Stimulated activated CD8-positive, alpha-beta memory T cell treated with anti-CD3 and anti-CD28 coated beads, Interleukin-7, amount 100 ng/mL, for 1 hour (primary cell): ENCODE data around the gene MAP3K5.
"Not testable (repeated sequence)": the region's sequence is repeated elsewhere in the genome, so short reads cannot be mapped to it uniquely, and the experiment has no call there.

ENCODE experiments used
- DNase-seq, 2 donors: peaks; one replicate each; pipeline ENCODE4 v3.0.0-alpha.2; 2020; ENCODE audit warnings: low read depth in 2 of 2

The MAP3K5 gene

DNA sequence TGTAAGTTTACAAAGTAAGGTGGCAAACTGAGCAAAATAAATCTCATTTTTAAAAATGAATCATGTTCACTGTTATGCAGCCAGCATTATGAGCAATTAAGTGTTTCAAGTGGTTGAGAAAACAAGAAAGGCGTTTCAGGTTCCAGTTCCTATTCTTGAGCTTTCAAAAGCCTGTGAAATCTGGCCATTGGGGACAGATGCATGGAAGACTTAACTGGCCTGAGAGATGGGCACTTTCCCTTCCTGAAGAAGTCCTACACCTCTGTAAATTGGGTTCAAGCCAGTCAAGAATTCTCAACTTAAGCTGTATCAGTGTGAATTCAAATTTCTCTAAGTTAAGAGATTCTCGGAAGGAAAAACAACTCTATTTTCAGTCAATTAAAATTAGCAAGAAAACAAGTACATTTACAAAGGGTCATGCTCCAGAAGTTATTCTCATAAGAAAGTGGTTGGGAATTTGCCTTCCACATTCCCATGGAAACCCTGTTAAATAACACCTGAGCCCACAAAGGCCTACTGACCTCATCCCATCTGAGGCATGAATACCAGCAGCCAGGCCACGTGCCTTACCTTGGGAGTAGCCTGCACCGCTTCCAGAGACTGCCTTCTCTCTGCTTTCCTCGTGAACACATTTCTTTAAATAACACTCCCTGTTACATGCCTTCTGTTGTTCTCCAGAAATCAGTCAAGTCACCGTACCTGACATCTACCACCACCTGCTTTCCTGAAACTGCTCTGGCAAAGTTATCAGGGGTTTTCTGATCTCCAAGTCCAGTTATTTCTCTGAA is 19.4 kb downstream of the MAP3K5 start:
- no peak for DNase-seq

DNA sequence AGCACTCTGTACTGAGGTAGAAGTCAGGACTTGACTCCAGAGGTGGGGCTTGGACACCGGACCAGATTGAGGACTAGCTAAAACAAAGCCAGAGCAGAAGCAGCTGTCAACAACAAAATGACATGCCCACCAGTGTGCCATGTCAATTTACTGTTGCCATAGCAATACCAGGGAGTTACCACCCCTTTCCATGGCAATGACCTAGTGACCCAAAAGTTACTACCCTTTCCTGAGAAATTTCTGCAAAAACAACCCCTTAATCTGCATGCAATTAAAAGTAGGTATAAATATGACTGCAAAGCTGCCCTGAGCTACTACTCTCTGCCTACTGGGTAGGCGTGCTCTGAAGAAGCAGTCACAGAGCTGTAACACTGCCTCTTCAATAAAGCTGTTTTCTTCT is 21.0 kb downstream of the MAP3K5 start:
- no peak for DNase-seq

DNA sequence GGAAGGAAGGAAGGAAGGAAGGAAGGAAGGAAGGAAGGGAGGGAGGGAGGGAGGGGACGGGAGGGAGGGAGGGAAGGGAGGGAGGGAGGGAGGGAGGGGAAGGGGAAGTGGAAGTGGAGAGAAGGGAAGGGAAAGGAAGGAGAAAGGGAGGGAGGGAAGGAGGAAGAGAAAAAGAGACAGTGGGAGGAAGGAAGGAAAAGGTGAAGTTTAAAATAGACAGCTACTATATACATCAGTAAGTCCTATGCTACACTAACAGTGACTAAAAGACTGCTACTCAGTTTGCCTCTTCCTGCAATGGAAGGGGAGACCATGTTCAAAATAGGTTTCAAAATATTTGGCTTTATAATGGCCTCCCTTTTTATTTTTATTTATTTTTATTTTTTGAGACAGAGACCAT is 22.5 kb downstream of the MAP3K5 start:
- DNase-seq: no peak

DNA sequence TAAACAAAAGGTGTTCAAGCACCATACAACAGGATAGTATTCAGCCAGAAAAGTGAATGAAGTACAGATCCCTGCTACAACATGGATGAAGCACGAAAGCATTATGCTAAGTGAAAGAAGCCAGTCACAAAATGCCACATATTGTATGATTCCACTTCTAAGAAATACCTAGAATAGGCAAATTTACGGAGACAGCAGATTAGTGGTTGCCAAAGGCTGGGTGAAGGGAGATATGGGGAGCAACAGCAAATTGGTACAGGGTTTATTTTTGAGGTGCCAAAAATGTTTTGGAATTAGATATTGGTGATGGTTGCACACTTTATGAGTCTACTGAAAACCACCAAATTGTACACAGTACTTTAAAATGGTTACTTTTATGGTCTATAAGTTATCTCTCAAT is 23.2 kb downstream of the MAP3K5 start:
- no peak for DNase-seq

DNA sequence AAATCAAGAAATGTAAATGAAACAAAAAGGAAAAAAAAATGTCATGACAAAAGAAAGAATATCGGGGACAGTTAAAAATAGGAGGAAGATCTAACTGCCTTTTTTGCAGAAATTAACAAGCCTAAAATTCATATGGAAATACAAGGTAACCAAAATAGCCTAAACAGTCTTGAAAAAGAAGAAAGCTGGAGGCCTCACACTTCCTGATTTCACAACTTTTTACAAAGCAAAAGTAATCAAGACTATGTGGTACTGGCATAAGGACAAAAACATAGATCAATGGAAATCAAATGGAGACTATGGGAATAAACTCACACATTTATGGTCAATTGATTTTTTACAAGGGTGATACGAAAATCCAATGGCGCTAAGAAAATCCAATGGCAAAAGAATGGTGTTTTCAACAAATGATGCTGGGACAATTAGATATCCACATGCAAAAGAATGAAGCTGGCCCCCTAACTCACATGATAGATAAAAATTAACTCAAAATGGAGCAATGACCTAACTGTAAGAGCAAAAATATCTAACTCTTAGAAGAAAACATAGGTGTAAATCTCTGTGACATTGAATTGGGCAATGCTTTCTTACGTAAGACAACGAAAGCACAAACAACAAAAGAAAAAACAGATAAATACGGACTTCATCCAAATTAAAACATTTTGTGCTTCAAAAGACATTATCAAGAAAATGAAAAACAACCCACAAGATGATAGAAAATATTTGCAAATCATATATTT is 24.5 kb downstream of the MAP3K5 start:
- DNase-seq: no peak

DNA sequence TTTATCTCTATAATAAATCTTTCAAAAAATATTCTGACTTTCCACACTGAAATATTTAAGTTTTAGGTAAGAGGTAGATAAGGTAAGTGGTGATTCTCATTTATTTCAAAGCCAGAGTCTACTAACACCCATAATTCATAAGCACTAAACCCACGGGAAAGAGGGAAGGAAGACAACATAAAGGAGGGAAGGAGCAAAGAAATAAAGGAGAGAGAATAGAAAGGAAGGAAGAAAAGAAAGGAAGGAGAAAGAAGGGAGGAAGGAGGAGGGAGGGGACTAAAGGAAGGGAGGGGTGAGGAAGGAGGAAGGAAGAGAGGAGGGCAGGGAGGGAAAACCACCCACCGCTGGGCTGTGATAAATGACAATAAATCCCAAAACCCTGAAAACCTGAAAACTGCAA is 25.2 kb downstream of the MAP3K5 start:
- DNase-seq: no peak

DNA sequence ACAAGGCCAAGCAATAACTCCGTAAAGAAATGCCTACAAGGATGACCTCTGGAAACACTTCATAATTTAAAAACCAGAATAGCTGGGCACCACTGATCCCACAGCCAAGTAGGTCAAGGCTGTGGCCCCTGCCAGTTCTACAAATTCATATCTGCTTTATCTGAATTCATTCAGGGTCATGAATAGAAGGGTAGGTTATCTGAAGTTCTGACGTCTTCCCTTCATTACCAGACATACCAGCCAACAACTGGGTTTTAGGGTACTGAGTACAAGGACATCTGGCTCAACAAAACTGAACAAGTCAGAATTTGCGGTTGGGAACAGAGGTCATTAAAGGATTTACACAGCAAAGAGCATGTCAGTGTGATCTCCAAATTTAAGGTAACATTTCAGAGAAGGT is 26.0 kb downstream of the MAP3K5 start:
- no peak for DNase-seq

DNA sequence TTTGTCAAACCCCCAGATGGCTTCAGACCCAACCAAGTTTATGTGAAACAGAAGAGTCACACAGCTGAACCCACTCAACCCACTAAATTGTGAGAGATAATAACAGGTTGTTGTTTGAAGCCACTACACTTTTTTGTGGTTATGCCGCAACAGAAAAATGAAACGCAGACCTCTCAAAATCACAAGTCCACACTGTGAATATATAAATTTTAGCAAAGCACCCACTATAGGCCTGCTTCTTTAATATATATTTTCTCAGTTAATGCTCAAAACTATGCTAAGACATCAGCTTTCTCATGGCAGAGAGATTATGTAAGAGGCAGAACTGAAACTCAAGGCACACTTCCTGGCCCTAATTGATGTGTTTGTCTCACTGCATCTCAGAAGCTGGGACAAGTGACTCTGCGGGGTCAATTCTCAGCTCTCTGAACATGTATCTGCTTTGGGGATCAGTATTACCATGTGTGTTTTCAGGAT is 27.7 kb downstream of the MAP3K5 start:
- DNase-seq: no peak

DNA sequence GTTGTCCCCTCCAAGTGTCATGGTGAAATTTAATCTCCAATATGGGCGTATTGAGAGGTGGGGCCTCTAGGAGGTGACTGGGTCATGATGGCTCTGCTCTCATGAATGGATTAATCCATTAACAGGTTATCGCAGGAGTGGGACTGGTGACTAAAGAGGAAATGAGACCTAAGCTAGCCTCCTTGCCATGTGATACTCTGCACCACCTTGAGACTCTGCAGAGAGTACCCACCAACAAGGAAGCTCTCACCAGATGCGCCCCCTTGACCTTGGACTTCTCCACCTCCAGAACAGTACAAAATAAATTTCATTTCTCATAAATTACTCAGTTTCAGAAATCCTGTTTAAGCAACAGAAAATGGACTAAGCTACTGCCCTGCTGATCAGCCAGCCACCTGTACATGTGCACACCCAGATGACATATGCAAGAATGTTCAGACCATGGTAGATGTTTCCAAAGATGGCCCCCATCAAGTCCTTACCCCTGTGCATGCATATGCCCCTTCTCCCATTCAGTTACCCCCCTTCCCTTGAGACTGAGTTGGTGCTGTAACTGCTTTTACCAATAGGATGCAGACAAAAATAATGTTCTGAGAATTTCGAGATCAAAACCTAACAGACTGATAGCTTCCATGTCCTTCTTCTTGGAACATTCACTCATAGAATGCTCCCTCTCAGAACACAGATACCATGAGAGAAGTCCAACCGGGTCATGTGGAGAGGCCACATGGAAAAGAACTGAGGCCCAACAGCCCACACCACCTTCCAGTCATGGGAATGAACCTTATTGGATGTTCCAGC is 28.4 kb downstream of the MAP3K5 start:
- DNase-seq: no peak

DNA sequence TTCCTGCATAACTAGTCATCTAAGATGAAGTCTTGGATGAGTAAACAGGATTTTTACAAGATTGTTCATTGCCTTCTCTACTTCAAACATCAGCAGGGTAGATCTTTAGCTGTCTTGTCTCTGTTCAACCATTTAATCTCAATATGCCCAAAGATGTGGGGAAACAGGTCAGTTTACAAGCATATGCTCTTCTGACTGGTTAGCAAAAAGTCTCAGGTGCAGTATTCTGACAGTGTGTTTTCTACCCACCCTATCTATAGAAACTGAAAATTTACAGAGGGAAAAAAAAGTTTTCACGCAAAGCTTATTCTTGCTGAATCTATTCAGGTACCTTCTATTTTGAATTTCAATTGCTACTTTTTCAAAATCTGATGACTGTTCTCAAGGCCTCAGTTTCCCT is 29.0 kb downstream of the MAP3K5 start:
- no peak for DNase-seq

DNA sequence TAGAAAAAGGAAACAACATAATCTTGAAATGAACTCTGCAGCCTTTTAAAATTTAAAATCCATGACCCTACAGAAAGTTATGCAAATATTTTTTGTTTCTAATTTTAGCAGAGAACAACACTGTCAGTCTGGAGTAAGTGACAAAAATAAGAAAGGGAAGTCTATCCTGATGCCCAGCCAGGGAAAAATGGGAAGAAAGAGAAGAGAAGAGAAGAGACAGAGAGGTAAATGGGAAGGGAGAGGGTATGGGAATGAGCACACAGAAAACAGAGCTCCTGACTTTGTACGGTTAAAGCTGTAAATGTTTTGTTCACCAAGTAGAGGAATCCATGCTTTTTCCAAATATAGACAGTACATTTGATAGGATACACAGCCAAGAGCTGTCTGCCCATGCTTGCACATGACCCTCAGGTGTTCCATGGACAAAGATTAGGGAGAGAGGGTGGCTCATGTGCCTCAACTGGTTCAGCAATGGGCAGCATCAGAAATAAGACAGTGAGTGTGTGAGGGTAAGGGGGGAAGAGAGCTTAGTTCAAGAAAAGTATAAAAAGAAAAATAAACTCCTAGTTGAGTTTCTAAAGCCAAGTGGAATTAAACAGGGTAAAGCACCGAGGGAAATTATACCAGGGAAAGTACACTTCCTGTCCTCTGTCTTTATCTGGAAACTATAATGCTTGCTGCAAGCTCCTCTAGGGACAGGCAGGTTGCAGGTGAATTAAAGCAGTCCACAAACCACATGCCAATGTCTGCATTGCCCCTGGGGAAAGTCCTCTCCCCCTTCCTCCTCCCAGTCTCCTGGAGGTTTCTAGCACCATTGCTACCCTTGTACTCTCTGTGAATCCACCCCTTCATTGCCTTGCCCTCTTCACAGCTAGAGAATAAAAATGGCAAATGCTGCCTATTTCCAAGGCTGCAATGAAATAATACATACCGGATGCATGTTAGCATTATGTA is 30.0 kb downstream of the MAP3K5 start:
- no peak for DNase-seq

DNA sequence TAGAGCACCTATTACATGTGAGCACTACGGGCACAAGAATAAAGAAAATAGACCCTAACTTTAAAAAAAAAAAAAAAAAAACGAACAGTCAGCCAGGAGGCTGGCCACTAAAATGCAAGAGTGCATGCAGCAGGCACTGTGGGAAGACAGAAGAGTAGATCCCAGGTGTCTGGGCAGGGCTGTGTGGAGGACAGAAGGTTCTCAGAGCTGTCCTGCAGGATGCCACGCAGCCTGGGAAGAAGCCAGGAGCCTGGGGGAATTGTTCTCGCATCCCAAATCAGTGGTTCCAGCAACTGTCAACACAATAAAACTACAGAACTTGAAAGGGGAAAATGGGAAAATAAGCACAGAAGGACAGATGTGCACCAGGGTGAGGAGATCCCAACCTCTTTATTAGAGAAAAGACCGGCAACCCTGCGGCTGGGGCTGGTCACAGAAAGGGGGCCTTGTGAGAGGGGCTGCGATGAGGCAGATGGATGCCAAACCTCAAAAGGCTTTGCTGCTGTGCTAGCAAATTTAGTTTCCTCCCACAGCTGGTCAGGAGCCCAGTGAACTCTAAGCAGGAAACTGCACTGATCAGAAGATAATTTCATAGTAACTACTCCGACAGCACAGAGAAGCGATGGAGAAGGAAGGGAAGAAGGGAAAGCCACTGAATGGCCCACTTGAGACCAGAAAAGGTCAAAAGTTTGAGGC is 30.9 kb downstream of the MAP3K5 start:
- no peak for DNase-seq

DNA sequence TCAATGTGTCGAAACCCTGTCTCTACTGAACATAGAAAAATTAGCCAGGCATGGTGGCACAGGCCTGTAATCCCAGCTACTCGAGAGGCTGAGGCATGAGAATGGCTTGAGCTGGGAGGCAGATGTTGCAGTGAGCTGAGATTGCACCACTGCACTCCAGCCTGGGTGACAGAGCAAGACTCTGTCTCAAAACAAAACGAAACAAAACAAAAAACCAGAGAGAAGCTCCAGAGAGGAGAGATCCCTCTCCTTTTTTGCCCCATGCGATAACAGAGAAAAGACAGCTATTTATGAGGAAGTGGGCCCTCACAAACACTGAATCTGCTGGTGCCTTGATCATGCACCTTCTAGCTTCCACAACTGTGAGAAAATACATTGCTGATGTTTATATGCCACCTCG is 31.5 kb downstream of the MAP3K5 start:
- not testable (repeated sequence) for DNase-seq

DNA sequence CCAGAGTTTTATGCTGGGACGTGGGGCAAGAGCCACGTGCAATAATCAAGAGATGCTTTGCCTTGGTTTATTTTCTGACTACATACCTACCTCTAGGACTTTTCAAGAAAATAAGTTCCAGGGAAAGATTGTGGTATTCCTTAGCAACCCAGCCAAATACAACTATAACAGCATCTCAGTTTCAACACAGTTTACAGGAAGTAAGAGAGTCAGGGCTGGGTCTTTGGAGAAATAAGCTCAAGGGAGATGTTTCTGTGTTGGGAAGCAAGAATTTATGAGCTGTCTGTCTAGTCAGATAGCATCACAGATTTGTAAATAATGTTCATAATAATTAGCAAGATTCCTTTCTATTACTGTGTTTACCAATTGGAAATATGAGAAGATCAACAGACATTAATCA is 35.1 kb downstream of the MAP3K5 start:
- no peak for DNase-seq

DNA sequence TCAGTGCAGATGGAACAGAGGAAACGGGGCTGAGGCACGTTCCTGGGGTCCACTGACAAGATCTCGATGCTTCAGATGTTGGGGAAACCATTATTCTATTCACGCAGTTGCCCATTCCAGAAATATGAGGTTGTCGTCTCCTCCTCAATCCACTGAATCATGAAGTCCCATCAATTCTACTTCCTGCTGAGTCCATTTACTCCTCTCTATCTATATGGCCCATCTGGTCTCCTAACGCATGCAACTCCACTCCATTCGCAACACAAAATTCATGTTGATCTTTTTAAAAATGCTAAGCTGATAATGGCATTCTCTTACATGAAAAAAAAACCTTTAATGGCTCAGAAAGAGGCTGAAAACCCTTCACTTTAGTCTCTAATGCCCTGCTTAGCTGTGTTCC is 37.5 kb downstream of the MAP3K5 start:
- DNase-seq: no peak

DNA sequence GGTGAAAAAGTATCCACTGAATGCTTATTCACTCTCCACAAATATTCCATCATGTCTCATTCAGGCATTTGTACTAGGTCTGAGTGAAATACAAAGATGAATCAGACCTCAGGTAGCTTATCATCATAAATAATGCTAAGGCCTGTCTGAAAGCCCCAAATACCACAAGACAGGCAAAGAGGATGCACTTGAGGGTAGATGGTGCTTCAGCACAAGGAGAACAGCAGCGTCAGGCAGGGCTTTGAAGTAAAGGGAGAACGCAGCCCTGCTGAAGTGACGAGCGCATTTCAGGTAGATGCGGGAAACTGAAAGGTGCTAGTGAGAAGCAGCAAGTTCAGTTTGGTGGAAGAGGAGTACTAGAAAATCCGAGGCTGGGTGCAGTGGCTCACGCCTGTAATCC is 38.7 kb downstream of the MAP3K5 start:
- DNase-seq: peak in 1 of 2 donors; percentile 8

DNA sequence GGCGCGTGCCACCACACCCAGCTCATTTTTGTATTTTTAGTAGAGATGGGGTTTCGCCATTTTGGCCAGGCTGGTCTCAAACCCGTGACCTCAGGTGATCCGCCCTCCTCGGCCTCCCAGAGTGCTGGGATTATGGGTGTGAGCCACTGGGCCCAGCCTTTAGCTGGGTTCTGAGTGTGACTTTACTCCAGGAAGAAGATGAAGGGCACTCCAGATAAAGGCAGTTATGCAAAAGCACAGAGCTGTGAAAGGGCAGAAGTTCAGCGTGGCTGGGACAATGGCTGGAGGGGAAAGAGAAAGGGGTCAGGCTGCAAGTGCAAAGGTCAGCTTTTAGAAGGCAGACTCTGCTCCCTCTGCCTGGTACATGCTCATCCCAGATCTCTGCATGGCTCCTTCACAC is 39.7 kb downstream of the MAP3K5 start:
- no peak for DNase-seq

DNA sequence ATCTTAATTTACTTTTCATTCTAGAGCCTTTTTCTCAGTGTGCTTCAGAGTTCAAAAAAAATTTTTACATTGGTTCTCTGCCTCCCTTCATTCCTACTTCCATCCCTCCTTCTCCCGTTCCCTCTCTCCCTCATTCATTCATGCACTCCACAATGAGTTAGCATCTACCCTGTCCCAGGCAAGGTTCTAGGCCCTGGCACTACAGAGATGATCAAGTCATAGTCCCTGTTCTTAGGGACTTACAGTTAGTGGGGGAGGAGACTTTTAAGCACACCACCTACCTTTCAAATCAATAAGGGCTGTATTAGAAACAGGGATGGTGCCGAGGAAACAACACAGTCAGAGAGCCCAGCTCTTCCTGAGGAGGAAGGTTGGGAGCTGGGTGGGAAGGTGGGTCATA is 40.3 kb downstream of the MAP3K5 start:
- no peak for DNase-seq

DNA sequence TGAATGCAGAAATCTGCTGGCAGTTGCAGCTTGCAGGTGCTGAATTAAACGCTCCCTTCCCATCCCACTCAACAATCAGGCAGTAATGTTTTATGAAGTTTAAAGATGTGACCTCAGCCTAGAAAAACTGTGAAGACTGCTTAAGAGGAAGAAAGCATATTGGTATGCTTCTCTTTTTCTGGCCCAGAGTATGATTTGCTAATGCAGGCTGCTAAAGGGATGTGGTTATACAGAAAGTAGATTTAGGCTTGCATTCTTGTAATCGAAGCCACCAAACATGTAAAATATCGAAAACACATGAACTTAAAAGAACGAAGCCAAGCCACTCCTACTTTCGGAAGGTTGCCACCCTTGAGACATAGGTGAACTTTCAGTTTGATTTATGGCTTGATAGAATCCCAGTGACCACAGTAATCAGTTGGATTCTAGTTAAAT is 40.7 kb downstream of the MAP3K5 start:
- DNase-seq: no peak

DNA sequence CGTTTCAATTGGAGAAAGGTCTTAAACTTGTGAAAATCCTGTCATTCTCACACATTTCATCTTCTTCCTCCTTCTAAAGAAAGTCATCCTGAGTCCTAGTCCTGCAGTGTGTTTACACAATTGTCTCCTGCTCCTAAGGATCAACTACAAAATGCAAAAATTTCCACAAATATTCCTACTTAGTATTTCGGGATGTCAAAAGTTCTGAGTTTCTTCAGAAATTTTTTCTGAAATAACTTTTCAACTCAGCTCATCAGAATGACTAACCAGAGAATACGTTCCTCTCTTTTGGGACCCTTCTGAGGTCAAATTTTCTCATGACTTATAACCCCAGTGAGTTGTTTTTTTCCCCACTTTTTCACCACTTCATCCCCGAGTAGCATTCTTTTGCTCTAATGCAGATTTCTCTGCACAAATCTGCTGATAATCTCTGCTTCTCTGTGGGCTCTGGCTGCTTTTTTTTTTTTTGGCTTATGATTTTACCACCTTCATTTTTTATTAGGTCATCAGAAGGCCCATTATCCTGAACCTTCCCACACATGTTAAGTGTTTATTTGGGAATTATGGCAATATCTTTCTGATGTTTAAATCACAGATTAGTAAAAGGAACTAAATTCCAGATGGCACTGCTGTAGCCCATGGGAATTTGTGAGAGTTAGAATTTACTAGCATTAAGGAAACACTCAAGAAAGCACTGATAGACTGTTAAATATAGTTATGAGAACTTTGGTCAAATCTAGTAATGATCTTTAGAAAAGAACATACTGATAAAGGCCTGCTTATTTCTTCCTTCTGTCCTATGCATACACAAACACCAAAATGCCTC is 41.4 kb downstream of the MAP3K5 start:
- DNase-seq: no peak
